ENCODE results near the gene TEKTIP1.
"Not testable (repeated sequence)": the region's sequence is repeated elsewhere in the genome, so short reads cannot be mapped to it uniquely, and the experiment has no call there.

Gene TEKTIP1

GRCh38 chr19:3557461-3558248 lies 18.7 kb downstream of the TEKTIP1 start, which contains the start of gene MFSD12:
Gene MFSD12 (minus strand): TSS chr19:3557586. CDS start chr19:3557403, 183 bp downstream.
- Histone ChIP-seq H3K36me3 (ENCODE audit: control insufficient read depth in 5 of 5, insufficient read depth in 5 of 5, low read length in 5 of 5) (no peaks in the 10 kb centered on the region), H3K4me3 (ENCODE audit: low read depth in 1 of 5, low read length in 5 of 5) (peak within 1 kb of the TSS; percentile 87 to 99 (median 96)), H3K4me1 (ENCODE audit: control insufficient read depth in 5 of 5, insufficient read depth in 5 of 5, low read length in 5 of 5) (peaks cover 0 to 51% (median 41%) of the 10 kb centered on the region in 5 donors), H3K27me3 (ENCODE audit: control insufficient read depth in 5 of 5, insufficient read depth in 4 of 5, low read length in 5 of 5) (no peaks in the 10 kb centered on the region), H3K9me3 (ENCODE audit: control insufficient read depth in 5 of 5, low read length in 5 of 5) (no peaks in the 10 kb centered on the region), H3K9ac (ENCODE audit: low read length in 5 of 5) (peak within 1 kb of the TSS; percentile 79 to 97 (median 87)), H3K27ac (ENCODE audit: low read depth, low read length) (peak within 1 kb of the TSS; percentile 46)

DNA sequence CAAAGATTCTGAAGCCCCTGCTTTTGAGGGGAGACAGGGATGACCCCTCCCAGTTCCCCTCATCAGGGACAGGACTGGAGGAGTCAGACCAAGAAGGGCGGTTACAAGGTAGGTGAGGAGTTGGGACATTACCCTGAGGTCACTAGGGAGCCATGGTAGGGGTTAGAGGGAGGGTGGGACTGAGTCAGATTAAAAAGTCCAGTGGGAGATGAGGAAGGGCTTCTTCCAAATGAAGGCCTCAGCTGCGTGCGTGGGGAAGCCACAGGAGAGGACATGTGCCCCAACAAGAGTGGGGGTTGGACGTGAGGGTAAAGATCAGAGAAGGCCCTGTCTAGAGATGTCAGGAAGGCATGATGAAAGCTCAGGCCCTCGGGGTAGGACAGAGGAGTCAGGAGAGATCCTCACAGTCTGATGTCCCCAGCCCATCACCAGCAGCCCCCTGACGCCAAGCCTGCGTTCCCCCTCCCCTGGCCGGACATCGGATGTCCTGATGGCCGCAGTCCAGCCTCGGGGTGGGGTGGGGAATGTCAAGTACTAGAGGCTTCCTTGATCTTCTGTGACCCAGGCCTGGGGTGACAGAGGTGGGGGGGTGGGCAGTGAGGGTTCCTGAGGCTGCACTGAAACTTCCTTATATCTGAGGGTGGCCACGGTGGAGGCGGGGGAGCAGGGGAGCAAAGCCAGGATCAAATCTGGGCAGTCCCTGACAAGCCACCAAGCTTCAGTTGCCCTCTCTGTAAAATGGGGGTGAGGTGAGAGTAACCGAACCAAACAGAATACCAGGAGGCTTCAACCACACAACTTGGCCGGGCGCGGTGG lies 24.9 kb downstream of the TEKTIP1 start:
- H3K4me1 ChIP-seq (ENCODE audit: control insufficient read depth in 5 of 5, insufficient read depth in 5 of 5, low read length in 5 of 5): peaks cover 0 to under 1% (median 0%) of the 10 kb centered on the region in 5 donors
- H3K36me3 ChIP-seq (ENCODE audit: control insufficient read depth in 5 of 5, insufficient read depth in 5 of 5, low read length in 5 of 5): no peaks in the 10 kb centered on the region
- no peak overlapping the region for H3K27ac ChIP-seq (ENCODE audit: low read depth, low read length)
- H3K27me3 ChIP-seq (ENCODE audit: control insufficient read depth in 5 of 5, insufficient read depth in 4 of 5, low read length in 5 of 5): no peaks in the 10 kb centered on the region
- H3K9me3 ChIP-seq (ENCODE audit: control insufficient read depth in 5 of 5, low read length in 5 of 5): no peaks in the 10 kb centered on the region
- H3K4me3 ChIP-seq (ENCODE audit: low read depth in 1 of 5, low read length in 5 of 5): no peak overlapping the region
- H3K9ac ChIP-seq (ENCODE audit: low read length in 5 of 5): no peak overlapping the region

DNA sequence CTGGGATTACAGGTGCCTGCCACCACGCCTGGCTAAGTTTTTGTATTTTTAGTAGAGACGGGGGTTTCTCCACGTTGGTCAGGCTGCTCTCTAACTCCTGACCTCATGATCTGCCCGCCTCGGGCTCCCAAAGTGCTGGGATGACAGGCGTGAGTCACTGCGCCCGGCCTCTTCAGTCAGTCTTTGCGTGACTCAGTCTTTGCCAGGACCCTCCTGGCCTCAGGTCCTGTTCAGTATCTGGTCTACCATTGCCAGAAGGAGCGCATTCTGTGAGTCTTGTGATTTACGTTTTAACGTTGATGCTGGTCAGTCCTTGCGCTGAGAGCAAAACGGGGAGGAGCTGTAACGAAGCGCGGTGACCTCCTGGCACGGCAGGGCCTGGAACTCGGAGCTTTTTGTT lies 26.2 kb downstream of the TEKTIP1 start:
- no peaks in the 10 kb centered on the region for H3K4me1 ChIP-seq (ENCODE audit: control insufficient read depth in 5 of 5, insufficient read depth in 5 of 5, low read length in 5 of 5)

DNA sequence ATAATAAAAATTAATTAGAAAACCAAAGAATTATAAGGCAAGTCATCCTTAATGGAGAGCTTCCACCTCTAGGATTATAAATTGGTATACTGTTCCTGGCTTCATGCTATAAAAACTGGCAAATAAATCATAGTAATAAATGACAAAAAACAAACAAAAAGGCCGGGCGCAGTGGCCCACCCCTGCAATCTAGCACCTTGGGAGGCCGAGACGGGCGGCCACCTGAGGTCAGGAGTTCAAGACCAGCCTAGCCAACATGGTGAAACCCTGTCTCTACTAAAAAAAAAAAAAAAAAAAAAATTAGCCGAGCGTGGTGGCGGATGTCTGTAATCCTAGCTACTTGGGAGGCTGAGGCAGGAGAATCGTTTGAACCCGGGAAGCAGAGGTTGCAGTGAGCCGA lies 31.1 kb downstream of the TEKTIP1 start:
- H3K27ac ChIP-seq (ENCODE audit: low read depth, low read length); H3K27me3 ChIP-seq (ENCODE audit: control insufficient read depth in 5 of 5, insufficient read depth in 4 of 5, low read length in 5 of 5): not testable (repeated sequence)

More for the DNA sequence above, 26.2 kb downstream of the TEKTIP1 start:
- Histone ChIP-seq H3K9ac (ENCODE audit: low read length in 5 of 5) (no peak overlapping the region), H3K36me3 (ENCODE audit: control insufficient read depth in 5 of 5, insufficient read depth in 5 of 5, low read length in 5 of 5) (no peaks in the 10 kb centered on the region), H3K9me3 (ENCODE audit: control insufficient read depth in 5 of 5, low read length in 5 of 5) (no peaks in the 10 kb centered on the region), H3K27me3 (ENCODE audit: control insufficient read depth in 5 of 5, insufficient read depth in 4 of 5, low read length in 5 of 5) (no peaks in the 10 kb centered on the region), H3K27ac (ENCODE audit: low read depth, low read length) (no peak overlapping the region), H3K4me3 (ENCODE audit: low read depth in 1 of 5, low read length in 5 of 5) (no peak overlapping the region)

DNA sequence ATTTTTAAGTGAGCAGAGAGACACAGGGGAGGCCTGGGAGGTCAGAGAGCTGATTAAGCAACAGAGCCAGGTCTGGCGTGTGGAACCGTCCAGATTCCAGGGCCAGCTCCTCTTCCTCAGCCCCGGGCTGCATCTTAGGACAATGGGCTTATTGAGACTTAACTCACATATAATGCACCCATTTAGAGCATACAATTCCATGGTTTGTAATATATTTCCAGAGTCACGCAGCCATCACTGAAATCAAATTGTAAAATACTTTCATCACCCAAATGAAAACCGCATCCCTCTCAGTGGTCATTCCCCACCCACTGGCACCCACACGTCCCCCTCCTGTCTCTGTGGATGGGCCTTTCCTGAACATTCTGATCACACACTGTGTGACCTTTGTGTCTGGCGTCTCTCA lies 31.6 kb downstream of the TEKTIP1 start:
- H3K4me3 ChIP-seq (ENCODE audit: low read depth in 1 of 5, low read length in 5 of 5): no peak overlapping the region
- no peak overlapping the region for H3K9ac ChIP-seq (ENCODE audit: low read length in 5 of 5)
- H3K27ac ChIP-seq (ENCODE audit: low read depth, low read length): no peak overlapping the region
- peaks cover 0 to 6% (median 3%) of the 10 kb centered on the region in 5 donors for H3K36me3 ChIP-seq (ENCODE audit: control insufficient read depth in 5 of 5, insufficient read depth in 5 of 5, low read length in 5 of 5)
- H3K9me3 ChIP-seq (ENCODE audit: control insufficient read depth in 5 of 5, low read length in 5 of 5): no peaks in the 10 kb centered on the region
- no peaks in the 10 kb centered on the region for H3K27me3 ChIP-seq (ENCODE audit: control insufficient read depth in 5 of 5, insufficient read depth in 4 of 5, low read length in 5 of 5)
- H3K4me1 ChIP-seq (ENCODE audit: control insufficient read depth in 5 of 5, insufficient read depth in 5 of 5, low read length in 5 of 5): peaks cover 1 to 20% (median 16%) of the 10 kb centered on the region in 5 donors

More for the DNA sequence above, 31.1 kb downstream of the TEKTIP1 start:
- not testable (repeated sequence) for H3K36me3 ChIP-seq (ENCODE audit: control insufficient read depth in 5 of 5, insufficient read depth in 5 of 5, low read length in 5 of 5); H3K4me3 ChIP-seq (ENCODE audit: low read depth in 1 of 5, low read length in 5 of 5); H3K9me3 ChIP-seq (ENCODE audit: control insufficient read depth in 5 of 5, low read length in 5 of 5); H3K9ac ChIP-seq (ENCODE audit: low read length in 5 of 5)
- H3K4me1 ChIP-seq (ENCODE audit: control insufficient read depth in 5 of 5, insufficient read depth in 5 of 5, low read length in 5 of 5): peaks cover 1 to 18% (median 16%) of the 10 kb centered on the region in 5 donors

DNA sequence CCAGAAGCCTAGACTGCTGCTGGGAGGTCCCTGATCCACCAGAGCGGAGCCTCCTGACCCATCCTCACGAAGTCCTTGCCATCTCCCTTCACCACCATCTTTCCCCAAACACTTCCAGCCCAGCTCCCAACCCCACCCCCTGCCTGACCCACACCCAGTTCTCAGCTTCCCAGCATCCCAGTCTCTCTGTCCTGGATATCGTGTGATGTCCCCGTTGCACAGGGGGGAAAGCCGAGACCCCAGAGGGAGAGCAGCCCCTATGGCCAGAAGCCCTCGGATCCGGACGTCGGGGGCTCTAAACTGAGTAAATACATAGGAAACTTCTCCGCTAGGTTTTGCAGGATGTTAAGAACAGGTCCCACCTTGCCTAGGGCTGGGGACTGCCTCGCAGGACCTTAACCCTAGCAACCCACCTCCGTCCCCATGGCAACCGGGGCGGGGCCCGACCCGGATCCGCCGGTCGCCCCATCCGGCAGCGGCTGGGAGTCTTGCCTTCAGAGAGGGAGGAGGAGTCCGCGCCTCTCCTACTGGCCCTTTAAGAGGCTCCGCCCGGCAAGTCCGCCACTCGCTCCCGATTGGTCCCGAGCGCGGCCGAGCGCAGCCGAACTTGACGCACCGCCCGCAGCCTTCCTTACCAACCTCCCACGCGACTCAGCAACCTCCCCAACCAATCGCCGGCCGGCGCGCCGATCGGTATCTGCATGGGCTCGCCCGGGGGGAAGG lies 33.3 kb downstream of the TEKTIP1 start:
- Histone ChIP-seq H3K9ac (ENCODE audit: low read length in 5 of 5) (peak overlapping the region in 4 of 5 donors; percentile 26 to 80 (median 66)), H3K27me3 (ENCODE audit: control insufficient read depth in 5 of 5, insufficient read depth in 4 of 5, low read length in 5 of 5) (no peaks in the 10 kb centered on the region), H3K36me3 (ENCODE audit: control insufficient read depth in 5 of 5, insufficient read depth in 5 of 5, low read length in 5 of 5) (peaks cover 0 to 15% (median 5%) of the 10 kb centered on the region in 5 donors), H3K4me3 (ENCODE audit: low read depth in 1 of 5, low read length in 5 of 5) (peak overlapping the region; percentile 69 to 82 (median 74)), H3K27ac (ENCODE audit: low read depth, low read length) (no peak overlapping the region), H3K9me3 (ENCODE audit: control insufficient read depth in 5 of 5, low read length in 5 of 5) (no peaks in the 10 kb centered on the region), H3K4me1 (ENCODE audit: control insufficient read depth in 5 of 5, insufficient read depth in 5 of 5, low read length in 5 of 5) (peaks cover 4 to 31% (median 28%) of the 10 kb centered on the region in 5 donors)

- H3K9me3 ChIP-seq (ENCODE audit: control insufficient read depth in 5 of 5, low read length in 5 of 5): no peaks in the 10 kb centered on the region
- no peak within 1 kb of the TSS for H3K27ac ChIP-seq (ENCODE audit: low read depth, low read length)
- peaks cover 4 to 31% (median 28%) of the 10 kb centered on the region in 5 donors for H3K4me1 ChIP-seq (ENCODE audit: control insufficient read depth in 5 of 5, insufficient read depth in 5 of 5, low read length in 5 of 5)
- peak within 1 kb of the TSS; percentile 71 to 83 (median 82) for H3K4me3 ChIP-seq (ENCODE audit: low read depth in 1 of 5, low read length in 5 of 5)
- H3K36me3 ChIP-seq (ENCODE audit: control insufficient read depth in 5 of 5, insufficient read depth in 5 of 5, low read length in 5 of 5): peaks cover 0 to 15% (median 5%) of the 10 kb centered on the region in 5 donors
- H3K9ac ChIP-seq (ENCODE audit: low read length in 5 of 5): peak within 1 kb of the TSS in 4 of 5 donors; percentile 60 to 80 (median 72)
- no peaks in the 10 kb centered on the region for H3K27me3 ChIP-seq (ENCODE audit: control insufficient read depth in 5 of 5, insufficient read depth in 4 of 5, low read length in 5 of 5)
Observed at GRCh38 chr19:3572855-3573161, 33.8 kb downstream of the TEKTIP1 start, which contains the start of gene HMG20B. Gene HMG20B (plus strand): TSS chr19:3572944. CDS start chr19:3573310, 366 bp downstream.

DNA sequence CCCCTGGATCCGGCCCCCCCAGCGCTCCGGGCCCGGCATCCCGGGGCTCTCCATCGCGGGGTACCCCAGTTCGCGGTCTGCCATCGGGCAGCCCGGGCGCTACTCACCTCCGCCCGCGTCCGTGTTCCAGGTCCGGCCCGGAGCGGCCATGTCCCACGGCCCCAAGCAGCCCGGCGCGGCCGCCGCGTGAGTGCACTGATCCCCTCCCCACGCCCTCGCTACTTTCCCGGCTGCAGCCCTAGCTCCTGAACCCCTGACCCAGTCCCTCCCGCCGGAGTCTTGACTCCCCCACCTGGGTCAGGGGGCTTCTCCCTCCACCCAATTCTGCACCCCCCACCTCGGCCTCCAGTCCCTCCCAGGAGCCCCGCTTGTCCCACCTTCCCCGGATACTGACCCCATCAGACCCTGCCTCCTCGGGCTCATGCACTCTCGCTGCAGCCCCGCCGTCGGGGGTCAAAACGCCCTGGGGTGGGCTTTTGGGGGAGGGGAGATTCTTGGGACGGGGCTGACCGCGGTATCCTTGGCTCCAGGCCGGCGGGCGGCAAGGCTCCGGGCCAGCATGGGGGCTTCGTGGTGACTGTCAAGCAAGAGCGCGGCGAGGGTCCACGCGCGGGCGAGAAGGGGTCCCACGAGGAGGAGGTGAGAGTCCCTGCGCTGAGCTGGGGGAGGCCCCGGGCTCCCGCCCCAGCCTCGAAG lies 34.3 kb downstream of the TEKTIP1 start:
- peaks cover 0 to 15% (median 5%) of the 10 kb centered on the region in 5 donors for H3K36me3 ChIP-seq (ENCODE audit: control insufficient read depth in 5 of 5, insufficient read depth in 5 of 5, low read length in 5 of 5)
- peaks cover 4 to 31% (median 28%) of the 10 kb centered on the region in 5 donors for H3K4me1 ChIP-seq (ENCODE audit: control insufficient read depth in 5 of 5, insufficient read depth in 5 of 5, low read length in 5 of 5)
- no peaks in the 10 kb centered on the region for H3K27me3 ChIP-seq (ENCODE audit: control insufficient read depth in 5 of 5, insufficient read depth in 4 of 5, low read length in 5 of 5)
- peak overlapping the region in 4 of 5 donors; percentile 71 to 83 (median 78) for H3K4me3 ChIP-seq (ENCODE audit: low read depth in 1 of 5, low read length in 5 of 5)
- H3K9me3 ChIP-seq (ENCODE audit: control insufficient read depth in 5 of 5, low read length in 5 of 5): no peaks in the 10 kb centered on the region
- H3K9ac ChIP-seq (ENCODE audit: low read length in 5 of 5): peak overlapping the region in 4 of 5 donors; percentile 60 to 80 (median 68)
- no peak overlapping the region for H3K27ac ChIP-seq (ENCODE audit: low read depth, low read length)
